OCI-LY7 (cell line): ENCODE results near the gene FAM241A. TPM values are rescaled to one million over a fixed set of nuclear protein-coding genes. Genes with fewer than 3 reads are reported as not detected.

Source experiments
- BruUV-seq: library from RNA; stranded (reverse); fragments of 400-500 nt; replicated peaks from 2 replicates; lab custom pipeline; 2021; lab: Mats Ljungman, UMichigan
- CTCF ChIA-PET: fragments of 300-600 bp; sonication (Branson Sonifier 250); formaldehyde crosslinking; loops from one replicate; lab custom pipeline; 2022; ENCODE audit warnings: antibody characterized with exemption; ENCODE audit not compliant: unreplicated experiment; lab: Charles Lee
- POLR2A ChIA-PET: fragments of 300-600 bp; sonication (Branson Sonifier 250); formaldehyde crosslinking; loops from one replicate; lab custom pipeline; 2022; ENCODE audit warnings: antibody characterized with exemption; lab: Charles Lee
- DNase-seq: peaks from one replicate; pipeline ENCODE4 v3.0.0-alpha.2; 2015; ENCODE audit warnings: low spot score
- H2AFZ ChIP-seq: fragments of 200-600 bp; sonication (generic), shearing (Covaris generic); 2 replicates; pipeline ENCODE4 v1.6.1; 2014; ENCODE audit warnings: mild to moderate bottlenecking, antibody characterized with exemption, low read length, moderate library complexity
- H3K27ac ChIP-seq: fragments of 200-600 bp; sonication (generic); 2 replicates; pipeline ENCODE4 v1.5.1; 2014; ENCODE audit warnings: mixed run types, low read depth, mild to moderate bottlenecking, moderate library complexity, low read length, inconsistent platforms; ENCODE audit not compliant: poor library complexity, severe bottlenecking
- H3K36me3 ChIP-seq: fragments of 200-600 bp; sonication (generic); 2 replicates; pipeline ENCODE4 v1.6.1; 2014; ENCODE audit warnings: mild to moderate bottlenecking, antibody characterized with exemption, low read length, moderate library complexity, mixed read lengths; ENCODE audit not compliant: insufficient read depth
- H3K4me1 ChIP-seq: fragments of 200-600 bp; sonication (generic); 2 replicates; pipeline ENCODE4 v1.5.1; 2014; ENCODE audit warnings: mild to moderate bottlenecking, low read length; ENCODE audit not compliant: insufficient read depth, poor library complexity, severe bottlenecking
- H3K4me2 ChIP-seq: fragments of 200-600 bp; sonication (generic); 2 replicates; pipeline ENCODE4 v1.6.1; 2014; ENCODE audit warnings: mild to moderate bottlenecking, low read length
- H3K4me3 ChIP-seq: fragments of 200-600 bp; sonication (generic); 2 replicates; pipeline ENCODE4 v1.5.1; 2014; ENCODE audit warnings: mild to moderate bottlenecking, low read depth, low read length; ENCODE audit not compliant: poor library complexity, severe bottlenecking
- H3K79me2 ChIP-seq: fragments of 200-600 bp; sonication (generic); 2 replicates; pipeline ENCODE4 v1.6.1; 2016; ENCODE audit warnings: low read depth, mild to moderate bottlenecking, low read length, moderate library complexity, mixed read lengths; ENCODE audit not compliant: insufficient read depth
- H3K9me2 ChIP-seq: fragments of 200-600 bp; sonication (generic); 2 replicates; pipeline ENCODE4 v1.6.1; 2016; ENCODE audit warnings: mild to moderate bottlenecking, low read length, mixed read lengths; ENCODE audit not compliant: insufficient read depth
- H3K9me3 ChIP-seq: fragments of 200-600 bp; sonication (generic); 2 replicates; pipeline ENCODE4 v1.6.1; 2014; ENCODE audit warnings: mild to moderate bottlenecking, mixed run types, low read length, mixed read lengths
- H4K20me1 ChIP-seq: fragments of 200-600 bp; sonication (generic); 2 replicates; pipeline ENCODE4 v1.6.1; 2014; ENCODE audit warnings: mild to moderate bottlenecking, antibody characterized with exemption, low read length, moderate library complexity, mixed read lengths; ENCODE audit not compliant: insufficient read depth
- EZH2phosphoT487 ChIP-seq: fragments of 200-600 bp; sonication (generic); IDR thresholded peaks from 2 replicates; pipeline ENCODE4 v1.6.1; 2018; ENCODE audit warnings: low read depth, borderline replicate concordance, mild to moderate bottlenecking, mixed run types, antibody characterized with exemption, low read length, moderate library complexity, mixed read lengths
- intact Hi-C: fragments of 100-400 bp; cut with micrococcal nuclease; formaldehyde crosslinking; loops from one replicate; pipeline ENCODE4 v1.10.0; 2022; ENCODE audit not compliant: unreplicated experiment
- total RNA-seq, 2 experiments: library from RNA; depleted of rRNA in 1 of 2; stranded (reverse); fragments of >200 nt in 1 of 2; shearing (Covaris generic) in 1 of 2; gene quantifications; 2 replicates each; pipeline ENCODE4 v1.2.3, GENCODE V29; 2014 to 2022
- TF ChIP-seq, protein P1 (sequence below): fragments of 200-600 bp; sonication (generic); conservative IDR thresholded peaks from 2 replicates; pipeline ENCODE4 v1.5.1; 2014; ENCODE audit warnings: mild to moderate bottlenecking, antibody characterized with exemption, low read length, moderate library complexity, mixed read lengths

Gene FAM241A
- total RNA-seq, 2 experiments from 2014 or later, result 2.5 to 9.5 TPM

DNA sequence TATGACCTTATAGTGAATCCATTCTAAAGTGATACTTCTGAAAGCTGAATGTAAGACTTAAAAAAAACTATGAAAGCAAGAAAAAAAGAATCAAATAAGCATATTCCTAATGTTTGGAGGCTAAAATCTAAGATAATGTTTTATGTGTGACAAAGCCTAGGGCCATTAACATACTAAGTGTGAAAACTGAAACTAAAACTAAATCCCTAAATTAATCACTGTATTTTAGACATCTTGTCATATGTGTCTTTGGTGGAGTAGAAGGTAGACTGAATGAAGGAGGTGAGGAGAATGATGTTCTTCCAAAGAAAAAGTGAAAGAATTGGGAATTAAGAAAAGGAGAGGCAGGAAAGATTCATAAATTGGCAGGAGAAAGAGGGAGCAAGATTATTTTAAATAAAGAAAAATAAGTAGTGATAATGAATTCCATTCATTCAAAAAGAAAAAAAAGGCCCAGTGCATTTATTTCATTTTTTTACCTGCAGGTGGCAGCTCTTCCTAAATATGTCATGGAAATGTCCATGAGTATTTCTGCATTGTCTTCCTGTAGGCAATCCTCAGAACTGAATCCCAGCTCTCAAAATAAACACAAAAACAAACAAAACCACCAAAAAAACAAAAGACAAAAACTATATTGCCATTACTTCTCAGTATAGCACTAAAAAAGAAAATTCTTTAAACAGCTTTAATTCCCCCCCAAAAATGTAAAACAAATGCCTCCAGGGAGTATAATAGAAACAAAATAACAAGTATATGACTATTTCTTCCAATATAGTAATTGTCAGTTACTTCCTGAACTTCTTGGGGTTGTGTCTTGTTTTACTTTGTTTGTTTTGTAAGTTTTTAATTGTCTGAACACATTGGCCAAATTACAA lies 69.4 kb downstream of the FAM241A start:
- Histone ChIP-seq H3K27ac (no peak overlapping the region), H3K36me3 (no peaks in the 10 kb centered on the region), H3K4me1 (peaks cover 4% of the 10 kb centered on the region), H2AFZ (peak overlapping the region; percentile 2), H3K9me2 (no peaks in the 10 kb centered on the region), H3K4me3 (no peak overlapping the region), H3K79me2 (no peaks in the 10 kb centered on the region), H4K20me1 (no peaks in the 10 kb centered on the region), H3K4me2 (no peak overlapping the region), H3K9me3 (no peaks in the 10 kb centered on the region)
- POLR2A ChIA-PET, result interaction anchor here (0.7 to 2.5 kb wide), 12 partner anchors 9 to 349 kb away, joined by 3 to 14 read pairs (median 4); no protein-coding TSS in a partner anchor
- intact Hi-C loops, result loop anchor here (1.0 to 10.0 kb wide), 3 partner anchors 48 to 550 kb away; no protein-coding TSS in a partner anchor
- TF ChIP-seq, protein P1, sequence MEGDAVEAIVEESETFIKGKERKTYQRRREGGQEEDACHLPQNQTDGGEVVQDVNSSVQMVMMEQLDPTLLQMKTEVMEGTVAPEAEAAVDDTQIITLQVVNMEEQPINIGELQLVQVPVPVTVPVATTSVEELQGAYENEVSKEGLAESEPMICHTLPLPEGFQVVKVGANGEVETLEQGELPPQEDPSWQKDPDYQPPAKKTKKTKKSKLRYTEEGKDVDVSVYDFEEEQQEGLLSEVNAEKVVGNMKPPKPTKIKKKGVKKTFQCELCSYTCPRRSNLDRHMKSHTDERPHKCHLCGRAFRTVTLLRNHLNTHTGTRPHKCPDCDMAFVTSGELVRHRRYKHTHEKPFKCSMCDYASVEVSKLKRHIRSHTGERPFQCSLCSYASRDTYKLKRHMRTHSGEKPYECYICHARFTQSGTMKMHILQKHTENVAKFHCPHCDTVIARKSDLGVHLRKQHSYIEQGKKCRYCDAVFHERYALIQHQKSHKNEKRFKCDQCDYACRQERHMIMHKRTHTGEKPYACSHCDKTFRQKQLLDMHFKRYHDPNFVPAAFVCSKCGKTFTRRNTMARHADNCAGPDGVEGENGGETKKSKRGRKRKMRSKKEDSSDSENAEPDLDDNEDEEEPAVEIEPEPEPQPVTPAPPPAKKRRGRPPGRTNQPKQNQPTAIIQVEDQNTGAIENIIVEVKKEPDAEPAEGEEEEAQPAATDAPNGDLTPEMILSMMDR, result peak; percentile 84
- no peak for TF ChIP-seq EZH2phosphoT487
- CTCF ChIA-PET, result interaction anchor here (0.6 kb wide), 1 partner anchor 309 kb away, joined by 3 read pairs; no protein-coding TSS in a partner anchor
- DNase-seq, result peak; percentile 51
- BruUV-seq, result no TSS peak

DNA sequence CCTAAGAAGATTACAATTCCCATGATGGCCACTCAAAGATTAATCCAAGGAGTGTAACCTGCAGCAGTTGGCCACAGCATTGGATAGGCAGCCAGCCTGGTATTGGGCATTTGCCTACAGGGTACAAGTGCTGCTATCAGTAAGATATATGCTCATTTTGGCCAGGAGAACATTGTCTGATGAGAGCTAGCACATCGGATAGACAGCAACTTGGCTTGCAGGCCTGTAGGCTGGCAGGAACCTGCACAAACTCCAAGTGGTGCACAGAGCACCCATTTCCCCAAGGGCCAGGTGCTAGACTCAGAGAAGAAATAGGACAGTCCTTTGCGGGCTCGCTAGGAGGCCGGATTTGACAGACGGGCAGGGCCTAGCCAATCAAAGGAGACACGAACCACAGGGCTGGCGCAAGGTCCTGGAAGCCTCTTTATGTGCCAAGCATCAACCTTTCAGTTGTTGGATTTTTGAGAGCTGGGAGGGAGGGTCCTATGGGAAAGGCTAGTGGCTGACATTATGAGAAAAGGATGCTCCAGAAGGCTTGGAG lies 74.6 kb downstream of the FAM241A start:
- no peak overlapping the region for H3K27ac ChIP-seq
- no peaks in the 10 kb centered on the region for H3K4me1 ChIP-seq
- BruUV-seq, result no TSS peak
- no peak overlapping the region for H3K4me3 ChIP-seq
- POLR2A ChIA-PET, result interaction anchor here (0.7 to 1.2 kb wide), 4 partner anchors 40 to 371 kb away, joined by 3 to 8 read pairs (median 6); no protein-coding TSS in a partner anchor
- intact Hi-C loops, result loop anchor here (10.0 kb wide), 1 partner anchor 545 kb away; no protein-coding TSS in a partner anchor
- no peak overlapping the region for H3K4me2 ChIP-seq
- H3K9me3 ChIP-seq, result no peaks in the 10 kb centered on the region; the same call in 1 of the 2 replicates
- no peak for TF ChIP-seq EZH2phosphoT487
- TF ChIP-seq, protein P1, result no peak
- DNase-seq, result no peak
- no peaks in the 10 kb centered on the region for H4K20me1 ChIP-seq
- H2AFZ ChIP-seq, result no peak overlapping the region
- no peaks in the 10 kb centered on the region for H3K36me3 ChIP-seq
- no peaks in the 10 kb centered on the region for H3K9me2 ChIP-seq
- H3K79me2 ChIP-seq, result no peaks in the 10 kb centered on the region
- CTCF ChIA-PET, result no interaction called here
